ENCODE measurements around the gene PGA4. TPM values are rescaled to one million over a fixed set of nuclear protein-coding genes. Genes with fewer than 3 reads are reported as not detected.

Gene PGA4
- not detected for total RNA-seq

DNA sequence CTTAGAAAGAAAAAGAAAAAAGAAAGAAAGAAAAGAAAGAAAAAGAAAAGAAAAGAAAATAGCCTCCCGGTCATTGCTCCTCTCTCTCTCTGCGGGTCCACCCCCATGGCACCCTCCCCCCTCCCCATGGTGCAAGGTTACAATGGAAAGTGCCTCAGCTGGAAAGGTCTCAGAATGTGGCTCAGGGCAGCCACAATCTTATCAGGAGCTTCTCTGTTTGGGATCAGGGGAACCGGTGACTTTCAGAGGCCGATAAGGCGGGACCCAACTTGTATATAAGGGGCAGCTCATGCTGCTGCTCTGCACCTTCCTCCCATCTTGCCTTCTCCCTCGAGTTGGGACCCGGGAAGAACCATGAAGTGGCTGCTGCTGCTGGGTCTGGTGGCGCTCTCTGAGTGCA is at the start of gene PGA4:
Gene PGA4, plus strand, starts transcription at position 301 of the 400 bp plus-strand sequence. Its CDS starts 54 bp downstream, at position 355.

DNA sequence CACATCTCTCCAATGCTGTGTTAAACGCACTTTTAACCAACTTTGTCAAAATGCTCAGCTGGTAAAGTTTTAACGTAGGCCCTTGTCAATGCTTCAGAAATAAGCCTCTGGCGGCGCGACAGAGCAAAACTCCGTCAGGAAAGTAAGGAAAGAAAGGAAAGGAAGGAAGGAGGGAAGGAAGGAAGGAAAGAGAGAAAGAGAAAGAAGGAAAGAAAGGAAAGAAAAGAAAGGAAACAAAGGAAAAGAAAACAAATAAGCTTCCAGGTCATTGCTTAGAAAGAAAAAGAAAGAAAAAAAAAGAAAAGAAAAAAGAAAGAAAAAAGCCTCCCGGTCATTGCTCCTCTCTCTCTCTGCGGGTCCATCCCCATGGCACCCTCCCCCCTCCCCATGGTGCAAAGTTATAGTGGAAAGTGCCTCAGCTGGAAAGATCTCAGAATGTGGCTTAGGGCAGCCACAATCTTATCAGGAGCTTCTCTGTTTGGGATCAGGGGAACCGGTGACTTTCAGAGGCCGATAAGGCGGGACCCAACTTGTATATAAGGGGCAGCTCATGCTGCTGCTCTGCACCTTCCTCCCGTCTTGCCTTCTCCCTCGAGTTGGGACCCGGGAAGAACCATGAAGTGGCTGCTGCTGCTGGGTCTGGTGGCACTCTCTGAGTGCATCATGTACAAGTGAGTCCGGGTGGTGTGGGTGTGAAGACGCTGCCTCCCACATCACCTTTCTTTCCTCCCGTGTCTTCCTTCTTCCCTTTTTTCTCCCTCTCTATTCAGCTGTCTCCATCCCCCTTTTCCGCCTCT is 19.0 kb upstream of the PGA4 start, which contains the start of gene PGA3:
Gene PGA3, plus strand, starts transcription at position 566 of the 797 bp plus-strand sequence. Its CDS starts 50 bp downstream, at position 616.

GRCh38 chr11:61240875-61241274 is 18.7 kb downstream of the PGA4 start, which contains the start of gene PGA5:
Gene PGA5, plus strand, starts transcription at chr11:61241175. Its CDS starts 52 bp downstream, at chr11:61241227.

Other genes with a start within 250 kb of the PGA4 start
- gene CD5, start 119.9 kb upstream of the PGA4 start, total RNA-seq: not detected
- gene VPS37C, start 60.9 kb upstream of the PGA4 start, total RNA-seq: 12.2 TPM
- not detected for gene PGA3, start 18.8 kb upstream of the PGA4 start, total RNA-seq
- not detected for gene PGA5, start 18.8 kb downstream of the PGA4 start, total RNA-seq
- 7.2 TPM for gene VWCE, start 73.0 kb downstream of the PGA4 start, total RNA-seq
- gene DDB1, start 110.8 kb downstream of the PGA4 start, total RNA-seq: 201 TPM
- 14.4 TPM for gene TKFC, start 110.9 kb downstream of the PGA4 start, total RNA-seq
- gene CYB561A3, start 139.5 kb downstream of the PGA4 start, total RNA-seq: 12.5 TPM
- 43.2 TPM for gene TMEM138, start 140.0 kb downstream of the PGA4 start, total RNA-seq
- gene TMEM216, start 170.2 kb downstream of the PGA4 start, total RNA-seq: 9.4 TPM
- gene CPSF7, start 207.6 kb downstream of the PGA4 start, total RNA-seq: 50.4 TPM
- gene SDHAF2, start 207.8 kb downstream of the PGA4 start, total RNA-seq: 52.3 TPM

Data from parietal lobe (tissue), 1 donor.